WI38 (cell line): ENCODE results near the gene NUS1.

Experiments
- H3K4me3 ChIP-seq: 2 replicates; pipeline ENCODE4 v1.5.1; 2011; ENCODE audit warnings: low read depth, mild to moderate bottlenecking, control low read depth, low read length
- TF ChIP-seq, protein P1 (sequence below): IDR thresholded peaks from 2 replicates; pipeline ENCODE4 v1.5.1; 2012; ENCODE audit warnings: low read depth, mild to moderate bottlenecking, control low read depth, low read length

Gene NUS1

DNA sequence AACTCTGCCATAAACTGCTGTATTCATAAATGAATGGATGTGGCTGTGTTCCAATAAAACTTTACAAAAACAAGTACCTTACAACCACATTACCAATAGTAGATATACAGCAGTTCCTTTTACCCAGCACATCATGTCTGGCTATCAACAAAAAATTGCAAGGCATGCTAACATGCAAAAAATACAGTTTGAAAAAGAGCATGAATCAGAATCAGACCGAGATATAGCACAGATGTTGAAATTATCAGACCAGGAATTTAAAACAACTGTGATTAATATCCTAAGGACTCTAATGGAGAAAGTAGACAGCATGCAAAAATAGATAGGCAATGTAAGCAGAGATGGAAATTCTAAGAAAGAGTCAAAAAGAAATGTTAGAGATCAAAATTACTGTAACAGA lies 8.4 kb upstream of the NUS1 start:
- no peak overlapping the region for H3K4me3 ChIP-seq
- TF ChIP-seq, protein P1, sequence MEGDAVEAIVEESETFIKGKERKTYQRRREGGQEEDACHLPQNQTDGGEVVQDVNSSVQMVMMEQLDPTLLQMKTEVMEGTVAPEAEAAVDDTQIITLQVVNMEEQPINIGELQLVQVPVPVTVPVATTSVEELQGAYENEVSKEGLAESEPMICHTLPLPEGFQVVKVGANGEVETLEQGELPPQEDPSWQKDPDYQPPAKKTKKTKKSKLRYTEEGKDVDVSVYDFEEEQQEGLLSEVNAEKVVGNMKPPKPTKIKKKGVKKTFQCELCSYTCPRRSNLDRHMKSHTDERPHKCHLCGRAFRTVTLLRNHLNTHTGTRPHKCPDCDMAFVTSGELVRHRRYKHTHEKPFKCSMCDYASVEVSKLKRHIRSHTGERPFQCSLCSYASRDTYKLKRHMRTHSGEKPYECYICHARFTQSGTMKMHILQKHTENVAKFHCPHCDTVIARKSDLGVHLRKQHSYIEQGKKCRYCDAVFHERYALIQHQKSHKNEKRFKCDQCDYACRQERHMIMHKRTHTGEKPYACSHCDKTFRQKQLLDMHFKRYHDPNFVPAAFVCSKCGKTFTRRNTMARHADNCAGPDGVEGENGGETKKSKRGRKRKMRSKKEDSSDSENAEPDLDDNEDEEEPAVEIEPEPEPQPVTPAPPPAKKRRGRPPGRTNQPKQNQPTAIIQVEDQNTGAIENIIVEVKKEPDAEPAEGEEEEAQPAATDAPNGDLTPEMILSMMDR, result no peak

DNA sequence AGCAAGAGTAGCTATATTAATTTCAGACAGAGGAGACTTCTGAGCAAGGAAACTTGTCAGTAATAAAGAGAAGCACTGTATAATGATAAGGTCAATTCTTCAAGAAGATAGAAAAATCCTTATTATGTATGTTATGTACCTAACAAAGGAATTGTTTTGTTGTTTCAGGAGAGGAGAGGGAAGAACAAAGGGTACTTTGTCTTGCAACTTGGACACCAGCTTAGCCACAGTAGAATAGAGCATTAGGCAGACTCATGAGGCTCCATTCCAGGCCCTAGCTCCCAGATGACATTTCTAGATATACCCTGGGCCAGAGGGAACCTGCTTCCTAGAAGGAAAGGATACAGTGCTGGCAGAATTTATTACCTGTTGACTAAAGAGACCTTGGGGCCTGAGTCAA lies 6.5 kb upstream of the NUS1 start:
- H3K4me3 ChIP-seq, result no peak overlapping the region
- TF ChIP-seq, protein P1, result no peak

DNA sequence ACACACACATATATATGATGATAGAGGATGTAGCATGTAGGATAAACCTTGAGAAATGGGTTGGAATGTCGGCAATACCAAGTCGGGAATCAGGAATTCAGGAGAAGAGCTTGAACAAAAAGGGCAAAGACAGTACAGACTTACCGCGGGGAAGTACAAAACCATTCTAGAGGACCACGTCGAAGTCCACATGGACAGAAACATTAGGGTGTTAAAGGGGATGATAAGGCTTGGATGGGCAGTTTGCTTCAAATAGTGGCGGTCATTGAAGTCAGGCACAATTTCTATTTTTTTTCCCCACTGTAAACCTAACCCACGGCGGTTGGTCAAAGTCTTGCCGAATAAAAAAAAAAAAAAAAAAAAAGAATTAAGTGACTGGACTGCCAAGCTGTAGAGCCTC lies 766 bp upstream of the NUS1 start:
- TF ChIP-seq, protein P1, result no peak

DNA sequence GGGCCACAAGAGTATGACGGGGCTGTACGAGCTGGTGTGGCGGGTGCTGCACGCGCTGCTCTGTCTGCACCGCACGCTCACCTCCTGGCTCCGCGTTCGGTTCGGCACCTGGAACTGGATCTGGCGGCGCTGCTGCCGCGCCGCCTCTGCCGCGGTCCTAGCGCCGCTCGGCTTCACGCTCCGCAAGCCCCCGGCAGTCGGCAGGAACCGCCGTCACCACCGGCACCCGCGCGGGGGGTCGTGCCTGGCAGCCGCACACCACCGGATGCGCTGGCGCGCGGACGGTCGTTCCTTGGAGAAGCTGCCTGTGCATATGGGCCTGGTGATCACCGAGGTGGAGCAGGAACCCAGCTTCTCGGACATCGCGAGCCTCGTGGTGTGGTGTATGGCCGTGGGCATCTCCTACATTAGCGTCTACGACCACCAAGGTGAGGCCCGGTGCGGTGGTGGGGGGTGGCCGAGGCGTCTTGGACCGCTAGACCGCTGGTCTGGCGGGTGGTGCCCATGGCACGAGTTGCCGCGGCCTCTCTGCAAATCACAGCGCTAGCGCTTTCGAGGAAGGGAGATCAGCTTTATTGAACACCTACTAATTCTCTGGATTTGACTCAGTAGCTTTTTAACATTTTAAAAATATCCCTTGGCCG lies 511 bp downstream of the NUS1 start:
- peak overlapping the region; percentile 79 for H3K4me3 ChIP-seq

More for the DNA sequence above, 766 bp upstream of the NUS1 start:
- peak overlapping the region; percentile 79 for H3K4me3 ChIP-seq

DNA sequence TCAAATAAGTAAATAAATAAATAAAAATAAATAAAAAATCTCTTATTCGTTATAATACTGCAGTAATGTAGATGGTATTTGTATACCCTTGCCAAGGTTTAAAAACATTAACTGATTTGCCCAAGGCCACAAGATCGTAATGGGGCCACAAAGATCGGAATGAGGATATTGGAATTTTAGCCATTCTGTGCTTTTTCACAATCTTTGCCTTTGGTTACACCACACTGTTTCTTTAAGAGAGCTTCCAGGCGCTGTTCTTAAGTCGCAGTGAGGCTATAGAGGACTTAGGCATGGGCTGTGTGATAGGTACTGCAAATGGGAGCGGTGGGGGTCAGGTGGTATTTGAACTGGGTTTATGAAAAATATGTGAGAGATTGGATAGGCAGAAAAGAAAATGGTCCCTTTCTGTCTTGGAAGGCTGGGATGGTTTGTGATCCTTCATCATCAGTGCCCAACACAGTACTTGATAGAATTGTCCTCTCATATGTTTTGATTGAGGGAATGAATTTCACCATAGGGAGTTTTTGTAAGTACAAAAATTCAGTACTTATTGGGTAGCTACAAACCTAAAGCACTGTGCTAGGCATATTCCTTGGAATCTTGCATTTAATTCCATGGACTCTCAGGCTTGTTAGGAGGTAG lies 1.4 kb downstream of the NUS1 start:
- H3K4me3 ChIP-seq, result peak overlapping the region; percentile 79
- TF ChIP-seq, protein P1, result no peak

DNA sequence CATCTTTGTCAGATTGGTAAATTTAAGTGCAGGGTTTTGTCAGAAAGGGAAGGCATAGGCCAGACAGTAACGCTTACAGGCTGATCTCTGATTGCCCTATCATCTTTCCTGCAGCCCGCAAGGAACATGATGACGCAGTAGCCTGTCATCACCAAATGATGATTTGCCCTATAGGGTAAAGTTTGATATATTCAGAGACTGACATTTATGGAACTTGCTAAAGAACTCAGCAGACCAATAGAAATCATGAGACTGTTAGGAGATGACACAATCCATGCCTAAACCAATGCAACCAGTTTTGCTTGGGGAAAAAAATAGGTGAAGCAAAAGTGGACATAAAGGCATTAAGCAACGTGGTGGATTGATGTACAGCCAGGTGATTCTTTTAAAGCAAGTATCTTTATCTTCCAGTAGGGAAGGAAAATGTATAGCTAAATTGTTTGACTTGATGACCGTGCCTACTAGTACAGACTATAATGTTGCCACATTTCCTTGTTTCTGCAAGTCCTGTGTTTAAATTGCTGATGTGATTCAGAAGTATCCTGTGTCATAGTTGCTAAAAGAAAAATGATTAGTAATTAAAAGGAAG lies 2.4 kb downstream of the NUS1 start:
- 0 out of 2 replicates have a peak overlapping the region, but pooled peaks have one; percentile 11 for H3K4me3 ChIP-seq
- TF ChIP-seq, protein P1, result no peak

DNA sequence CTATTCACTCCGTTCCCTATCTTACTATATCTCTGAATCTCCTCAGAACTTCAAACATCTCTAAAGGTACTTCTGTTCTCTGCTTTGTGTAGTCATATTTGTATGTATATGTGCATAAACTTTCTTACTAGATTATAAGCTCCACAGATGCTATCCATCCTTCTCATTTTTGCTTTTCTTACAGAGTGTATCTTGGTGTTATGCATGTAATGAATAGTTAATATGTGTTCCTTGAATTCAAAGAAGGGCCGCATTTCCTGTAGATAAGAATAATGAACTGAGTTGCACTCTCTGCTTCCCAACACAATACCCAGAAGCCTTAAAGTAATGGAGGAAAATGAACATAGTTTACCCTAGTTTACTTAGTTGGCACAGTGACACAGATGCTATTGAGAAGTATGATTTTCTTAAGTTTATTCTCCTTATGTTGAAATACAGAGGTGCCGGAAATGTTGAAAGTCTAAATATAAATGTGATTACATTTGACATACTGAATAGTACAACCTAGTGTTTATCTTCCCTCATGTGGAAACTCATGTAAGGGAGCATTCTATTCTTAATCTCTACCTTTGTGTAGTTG lies 6.0 kb downstream of the NUS1 start:
- no peak overlapping the region for H3K4me3 ChIP-seq

More for the DNA sequence above, 6.0 kb downstream of the NUS1 start:
- TF ChIP-seq, protein P1, result no peak
